ENCODE data around the gene FAM89B.

Gene FAM89B

DNA sequence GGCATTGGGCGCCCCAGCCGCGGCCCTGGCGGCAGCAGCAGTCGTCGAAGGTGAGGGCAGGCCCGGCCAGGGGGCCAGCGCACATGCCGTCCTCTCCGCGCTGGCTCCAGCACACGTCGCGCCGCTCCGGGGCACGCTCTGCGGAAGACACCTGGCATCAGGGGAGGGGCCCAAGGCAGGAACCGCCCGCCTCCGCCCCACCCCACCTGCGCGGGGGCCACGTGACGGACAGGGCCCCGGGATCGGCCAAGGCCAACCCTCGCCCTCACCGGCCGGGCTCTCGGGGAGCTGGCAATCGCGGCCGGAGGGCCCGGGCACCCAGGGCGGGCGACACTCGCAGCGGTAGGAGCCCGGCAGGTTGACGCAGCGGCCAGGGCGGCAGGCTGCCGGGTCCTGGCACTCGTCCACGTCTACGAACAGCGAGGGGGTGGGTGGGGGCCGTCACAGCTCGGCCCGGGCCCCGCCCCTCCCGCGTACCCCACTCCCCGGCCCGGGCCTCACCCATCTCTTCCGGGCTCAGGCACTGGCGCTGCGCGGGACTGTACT lies 32.5 kb upstream of the FAM89B start:
- Histone ChIP-seq H3K4me3 (ENCODE audit: low read depth, low read length) (peak overlapping the region; percentile 57), H3K36me3 (ENCODE audit: control insufficient read depth, insufficient read depth, low read length) (no peaks in the 10 kb centered on the region), H3K9ac (no peak overlapping the region), H2AFZ (no peak overlapping the region), H3K79me2 (no peaks in the 10 kb centered on the region), H3K27me3 (ENCODE audit: control insufficient read depth, insufficient read depth, low read length) (no peaks in the 10 kb centered on the region), H3K4me2 (ENCODE audit: low read length) (peak overlapping the region; percentile 73), H3K9me3 (ENCODE audit: control insufficient read depth, low read length) (no peaks in the 10 kb centered on the region), H3K27ac (peak overlapping the region; percentile 45), H3K4me1 (no peaks in the 10 kb centered on the region)
- TF ChIP-seq, protein P1, sequence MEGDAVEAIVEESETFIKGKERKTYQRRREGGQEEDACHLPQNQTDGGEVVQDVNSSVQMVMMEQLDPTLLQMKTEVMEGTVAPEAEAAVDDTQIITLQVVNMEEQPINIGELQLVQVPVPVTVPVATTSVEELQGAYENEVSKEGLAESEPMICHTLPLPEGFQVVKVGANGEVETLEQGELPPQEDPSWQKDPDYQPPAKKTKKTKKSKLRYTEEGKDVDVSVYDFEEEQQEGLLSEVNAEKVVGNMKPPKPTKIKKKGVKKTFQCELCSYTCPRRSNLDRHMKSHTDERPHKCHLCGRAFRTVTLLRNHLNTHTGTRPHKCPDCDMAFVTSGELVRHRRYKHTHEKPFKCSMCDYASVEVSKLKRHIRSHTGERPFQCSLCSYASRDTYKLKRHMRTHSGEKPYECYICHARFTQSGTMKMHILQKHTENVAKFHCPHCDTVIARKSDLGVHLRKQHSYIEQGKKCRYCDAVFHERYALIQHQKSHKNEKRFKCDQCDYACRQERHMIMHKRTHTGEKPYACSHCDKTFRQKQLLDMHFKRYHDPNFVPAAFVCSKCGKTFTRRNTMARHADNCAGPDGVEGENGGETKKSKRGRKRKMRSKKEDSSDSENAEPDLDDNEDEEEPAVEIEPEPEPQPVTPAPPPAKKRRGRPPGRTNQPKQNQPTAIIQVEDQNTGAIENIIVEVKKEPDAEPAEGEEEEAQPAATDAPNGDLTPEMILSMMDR (IDR thresholded peaks at IDR 0.05), result no peak

DNA sequence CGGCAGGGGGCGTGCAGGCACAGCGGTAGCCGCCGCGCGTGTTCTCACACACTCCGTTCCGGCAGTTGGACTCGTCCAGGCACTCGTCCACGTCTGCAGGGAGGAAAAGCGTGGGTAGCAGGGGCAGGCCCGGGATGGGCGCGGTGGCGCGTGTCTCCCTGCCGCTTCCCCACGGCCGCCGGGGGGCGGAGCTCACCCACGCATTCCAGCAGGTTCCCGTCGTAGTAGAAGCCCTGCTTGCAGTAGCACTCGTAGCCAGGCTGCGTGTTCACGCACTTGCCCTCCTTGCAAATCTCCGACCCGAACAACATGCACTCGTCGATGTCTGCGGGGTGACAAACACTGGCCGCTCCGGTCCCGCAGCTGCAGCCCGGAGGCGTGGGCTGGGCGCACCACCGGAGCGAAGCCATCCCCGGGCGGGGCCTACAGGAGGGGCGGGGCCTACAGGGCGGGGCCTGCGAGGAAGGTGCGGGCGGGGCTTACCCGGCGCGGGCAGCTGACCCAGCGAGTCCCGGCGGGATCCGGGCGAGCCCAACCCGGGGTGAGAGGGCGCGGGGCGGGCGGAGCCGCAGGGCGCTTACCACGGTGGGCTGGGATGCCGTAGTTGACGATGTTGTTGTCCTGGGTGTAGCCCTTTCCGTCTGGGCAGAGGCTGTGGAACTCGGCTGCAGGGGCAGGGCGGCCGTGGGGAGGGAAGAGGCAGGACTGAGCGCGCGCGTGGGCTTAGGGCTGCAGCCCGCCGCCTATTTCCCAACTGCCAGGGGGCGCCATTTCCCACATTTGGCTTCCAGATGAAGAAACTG lies 31.8 kb upstream of the FAM89B start:
- peak overlapping the region; percentile 57 for H3K4me3 ChIP-seq (ENCODE audit: low read depth, low read length)
- H3K27ac ChIP-seq, result peak overlapping the region; percentile 49
- no peaks in the 10 kb centered on the region for H3K79me2 ChIP-seq
- peak overlapping the region; percentile 42 for H2AFZ ChIP-seq
- H3K4me1 ChIP-seq, result no peaks in the 10 kb centered on the region
- peak overlapping the region; percentile 73 for H3K4me2 ChIP-seq (ENCODE audit: low read length)
- H3K36me3 ChIP-seq (ENCODE audit: control insufficient read depth, insufficient read depth, low read length), result no peaks in the 10 kb centered on the region
- H3K9me3 ChIP-seq (ENCODE audit: control insufficient read depth, low read length), result no peaks in the 10 kb centered on the region
- H3K27me3 ChIP-seq (ENCODE audit: control insufficient read depth, insufficient read depth, low read length), result no peaks in the 10 kb centered on the region
- H3K9ac ChIP-seq, result no peak overlapping the region
- TF ChIP-seq, protein P1 (IDR thresholded peaks at IDR 0.05), result peak; percentile 47

DNA sequence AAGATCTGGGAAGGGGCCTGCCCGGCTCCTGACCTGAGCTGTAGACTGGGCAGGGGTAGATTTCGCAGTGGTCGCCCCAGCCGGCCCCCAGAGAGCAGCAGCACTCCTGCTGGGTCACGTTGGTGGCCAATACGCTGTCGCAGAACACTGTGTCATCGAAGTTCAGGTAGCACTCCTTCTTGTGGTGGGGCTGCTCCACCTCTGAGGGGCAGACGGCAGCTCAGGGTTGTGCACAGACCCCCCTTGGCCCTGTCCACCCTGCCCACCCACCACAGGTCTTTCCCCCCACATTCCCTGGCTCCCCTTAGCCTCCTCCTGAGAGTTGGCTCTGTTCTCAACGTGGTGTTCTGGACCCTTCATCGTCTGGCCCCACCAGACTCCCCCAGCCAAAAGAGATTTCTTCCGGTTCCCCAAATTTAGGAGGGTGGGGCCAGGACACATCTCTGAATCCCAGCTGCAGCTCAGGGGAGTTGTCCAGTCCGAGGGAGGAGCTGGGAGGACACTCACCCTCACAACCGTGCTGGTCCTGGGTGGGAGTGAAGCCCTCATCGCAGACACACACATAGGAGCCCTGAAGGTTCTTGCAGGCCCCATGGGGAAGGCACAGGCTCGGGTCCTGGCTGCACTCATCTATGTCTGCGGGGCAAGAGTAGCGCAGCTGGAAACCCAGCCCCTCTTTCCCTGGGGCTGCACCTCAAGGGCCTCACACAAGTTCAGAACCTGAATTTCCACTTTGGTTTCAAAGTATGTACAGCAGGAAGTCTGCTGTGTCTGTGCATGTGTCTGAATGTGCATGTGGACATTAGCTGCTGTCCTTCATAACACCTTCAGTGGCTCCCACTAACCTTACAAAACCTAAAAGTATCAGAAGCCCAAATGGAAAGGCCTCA lies 31.0 kb upstream of the FAM89B start:
- H3K4me2 ChIP-seq (ENCODE audit: low read length), result peak overlapping the region; percentile 73
- no peak overlapping the region for H2AFZ ChIP-seq
- no peak overlapping the region for H3K4me3 ChIP-seq (ENCODE audit: low read depth, low read length)
- TF ChIP-seq, protein P1 (IDR thresholded peaks at IDR 0.05), result no peak
- H3K4me1 ChIP-seq, result no peaks in the 10 kb centered on the region
- H3K9ac ChIP-seq, result no peak overlapping the region
- peak overlapping the region; percentile 49 for H3K27ac ChIP-seq
- H3K27me3 ChIP-seq (ENCODE audit: control insufficient read depth, insufficient read depth, low read length), result no peaks in the 10 kb centered on the region
- no peaks in the 10 kb centered on the region for H3K36me3 ChIP-seq (ENCODE audit: control insufficient read depth, insufficient read depth, low read length)
- no peaks in the 10 kb centered on the region for H3K9me3 ChIP-seq (ENCODE audit: control insufficient read depth, low read length)
- H3K79me2 ChIP-seq, result no peaks in the 10 kb centered on the region

DNA sequence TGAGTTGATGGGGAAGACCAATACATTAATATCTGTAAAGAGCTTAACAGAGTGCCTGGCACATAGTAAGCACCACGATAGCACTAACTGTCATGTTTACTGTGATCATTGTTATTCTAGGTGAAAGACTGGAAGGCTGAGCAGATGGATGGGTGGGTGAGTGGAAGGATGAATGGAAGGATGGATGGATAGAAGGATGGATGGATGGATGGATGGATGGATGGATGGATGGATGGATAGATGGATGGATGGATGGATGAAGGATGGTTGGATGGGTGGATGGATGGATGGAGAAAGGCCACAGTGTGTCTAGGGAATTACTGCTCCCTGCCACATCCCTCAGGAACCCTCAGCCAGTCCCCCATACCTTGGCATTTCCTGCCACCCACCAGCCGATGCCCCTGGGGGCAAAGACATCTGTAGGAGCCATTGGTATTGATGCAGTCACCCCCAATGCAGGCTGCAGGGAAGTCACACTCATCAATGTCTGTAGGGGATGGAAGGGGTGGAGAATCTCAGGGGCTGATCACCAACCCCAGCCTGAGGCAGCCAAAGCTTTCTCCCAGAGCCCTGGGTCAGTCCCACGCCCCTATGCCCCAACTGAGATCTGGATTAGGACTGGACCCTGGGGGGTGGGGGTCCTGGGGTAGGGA lies 29.5 kb upstream of the FAM89B start:
- H3K9ac ChIP-seq, result no peak overlapping the region
- no peaks in the 10 kb centered on the region for H3K4me1 ChIP-seq
- H2AFZ ChIP-seq, result no peak overlapping the region
- no peaks in the 10 kb centered on the region for H3K27me3 ChIP-seq (ENCODE audit: control insufficient read depth, insufficient read depth, low read length)
- TF ChIP-seq, protein P1 (IDR thresholded peaks at IDR 0.05), result no peak
- H3K4me2 ChIP-seq (ENCODE audit: low read length), result no peak overlapping the region
- H3K4me3 ChIP-seq (ENCODE audit: low read depth, low read length), result no peak overlapping the region
- no peaks in the 10 kb centered on the region for H3K9me3 ChIP-seq (ENCODE audit: control insufficient read depth, low read length)
- no peaks in the 10 kb centered on the region for H3K36me3 ChIP-seq (ENCODE audit: control insufficient read depth, insufficient read depth, low read length)
- H3K27ac ChIP-seq, result no peak overlapping the region
- H3K79me2 ChIP-seq, result no peaks in the 10 kb centered on the region
